Endothelial cell of umbilical vein (primary cell): ENCODE data around the gene KRTAP10-5. TPM values are rescaled to one million over a fixed set of nuclear protein-coding genes. Genes with fewer than 3 reads are reported as not detected.
"Not testable (repeated sequence)": the region's sequence is repeated elsewhere in the genome, so short reads cannot be mapped to it uniquely, and the experiment has no call there.

Source experiments
- BruUV-seq: library from RNA; stranded (reverse); fragments of 400-500 nt; replicated peaks from 2 replicates; lab custom pipeline; 2021; lab: Mats Ljungman, UMichigan
- CTCF ChIA-PET: fragments of 300-600, 350-600 bp; sonication (Branson Sonifier 250); formaldehyde crosslinking; loops from one replicate; lab custom pipeline; 2021; ENCODE audit warnings: antibody characterized with exemption, inconsistent platforms; lab: Charles Lee
- POLR2A ChIA-PET: fragments of 300-600, 350-600 bp; sonication (Branson Sonifier 250); formaldehyde crosslinking; loops from one replicate; lab custom pipeline; 2021; ENCODE audit warnings: antibody characterized with exemption, inconsistent platforms; lab: Charles Lee
- DNase-seq: peaks from one replicate; pipeline ENCODE4 v3.0.0-alpha.2; 2011; ENCODE audit warnings: low read depth, low spot score
- FAIRE-seq: peaks from 2 replicates; lab custom pipeline; 2011; peaks lifted over from hg19 to GRCh38; lab: Jason Lieb, UNC
- H2AFZ ChIP-seq: 2 replicates; pipeline ENCODE4 v1.6.0; 2012; ENCODE audit warnings: low read depth, low read length, control low read depth, inconsistent platforms
- H3K27ac ChIP-seq: 2 replicates; pipeline ENCODE4 v1.5.1; 2011; ENCODE audit warnings: low read depth, mild to moderate bottlenecking, control low read depth, low read length, moderate library complexity; ENCODE audit not compliant: insufficient read depth
- H3K27me3 ChIP-seq, 2 experiments: 2 replicates each; pipeline versions ENCODE4 v1.6.0 to v1.6.1; 2011; ENCODE audit warnings: low read length in 2 of 2, mixed read lengths in 1 of 2; ENCODE audit not compliant: control insufficient read depth in 2 of 2, insufficient read depth in 2 of 2
- H3K36me3 ChIP-seq, 2 experiments: 2 replicates in 1 of 2; 3 replicates in 1 of 2; pipeline ENCODE4 v1.5.1; 2011; ENCODE audit warnings: low read length in 2 of 2, mild to moderate bottlenecking in 1 of 2, moderate library complexity in 1 of 2; ENCODE audit not compliant: control insufficient read depth in 2 of 2, insufficient read depth in 2 of 2; ENCODE audit errors: extremely low read depth in 1 of 2
- H3K4me1 ChIP-seq: 3 replicates; pipeline ENCODE4 v1.5.1; 2011; ENCODE audit warnings: mild to moderate bottlenecking, low read length; ENCODE audit not compliant: control insufficient read depth, insufficient read depth; ENCODE audit errors: extremely low read depth
- H3K4me2 ChIP-seq: 2 replicates; pipeline ENCODE4 v1.6.1; 2011; ENCODE audit warnings: low read length, control low read depth, mixed read lengths; ENCODE audit not compliant: insufficient read depth
- H3K4me3 ChIP-seq, 3 experiments: fragments of 200-600 bp in 1 of 3; sonication (generic), shearing (Covaris generic) in 1 of 3; replicated peaks in 1 of 3; 2 replicates each; pipeline ENCODE4 v1.5.1; 2011 to 2016; ENCODE audit warnings: control low read depth in 3 of 3, low read length in 3 of 3, mild to moderate bottlenecking in 2 of 3, inconsistent platforms in 1 of 3, low read depth in 1 of 3, moderate library complexity in 1 of 3; ENCODE audit not compliant: insufficient read depth in 1 of 3
- H3K79me2 ChIP-seq: 2 replicates; pipeline ENCODE4 v1.6.0; 2012; ENCODE audit warnings: low read length, inconsistent platforms; ENCODE audit not compliant: control insufficient read depth, insufficient read depth
- H3K9ac ChIP-seq: replicated peaks from 2 replicates; pipeline ENCODE3; 2011; ENCODE audit warnings: low read length, control low read depth; ENCODE audit not compliant: insufficient read depth; ENCODE audit errors: extremely low read depth
- H3K9me1 ChIP-seq: replicated peaks from 3 replicates; pipeline ENCODE4 v1.6.0; 2011; ENCODE audit warnings: mild to moderate bottlenecking, low read length; ENCODE audit not compliant: control insufficient read depth, insufficient read depth; ENCODE audit errors: extremely low read depth
- H3K9me3 ChIP-seq: replicated peaks from 2 replicates; pipeline ENCODE4 v1.5.1; 2012; ENCODE audit warnings: low read length, inconsistent platforms; ENCODE audit not compliant: control insufficient read depth, insufficient read depth
- H4K20me1 ChIP-seq: replicated peaks from 2 replicates; pipeline ENCODE3; 2011; ENCODE audit warnings: mild to moderate bottlenecking, low read length; ENCODE audit not compliant: control insufficient read depth, insufficient read depth; ENCODE audit errors: extremely low read depth
- CTCF ChIP-seq, 2 donors: IDR thresholded peaks; 1 replicate in 1 of 2; 2 replicates in 1 of 2; pipeline ENCODE4 v1.5.1; 2011; ENCODE audit warnings: low read length in 2 of 2, mild to moderate bottlenecking in 2 of 2, moderate library complexity in 2 of 2, control low read depth in 1 of 2, inconsistent platforms in 1 of 2, low read depth in 1 of 2; ENCODE audit not compliant: insufficient read depth in 1 of 2; ENCODE audit errors: extremely low read depth in 1 of 2
- FOS ChIP-seq: IDR thresholded peaks from 2 replicates; pipeline ENCODE4 v1.6.1; 2011; ENCODE audit warnings: mild to moderate bottlenecking, low read length, moderate library complexity, borderline replicate concordance; ENCODE audit not compliant: insufficient read depth
- GATA2 ChIP-seq: IDR thresholded peaks from 2 replicates; pipeline ENCODE4 v1.7.0; 2011; ENCODE audit warnings: low read depth, mild to moderate bottlenecking, moderate library complexity, mixed read lengths, low read length; ENCODE audit not compliant: insufficient read length, insufficient read depth
- JUN ChIP-seq: IDR thresholded peaks from 2 replicates; pipeline ENCODE4 v1.6.1; 2011; ENCODE audit warnings: borderline replicate concordance, low read depth; ENCODE audit not compliant: insufficient read length, insufficient read depth
- MAX ChIP-seq: IDR thresholded peaks from 2 replicates; pipeline ENCODE4 v1.6.1; 2011; ENCODE audit not compliant: insufficient read depth, insufficient read length
- POLR2A ChIP-seq: IDR thresholded peaks from 2 replicates; pipeline ENCODE4 v1.6.1; 2012; ENCODE audit warnings: low read depth, mild to moderate bottlenecking, control low read depth, low read length
- POLR2AphosphoS5 ChIP-seq: IDR thresholded peaks from 2 replicates; pipeline ENCODE4 v1.6.1; 2012; ENCODE audit warnings: low read depth, mild to moderate bottlenecking, control low read depth, low read length, moderate library complexity; ENCODE audit not compliant: insufficient read depth
- dilution Hi-C: fragments of 300-500 bp; cut with MboI; formaldehyde crosslinking; loops from one replicate; pipeline ENCODE4 v1.15.0; 2019; ENCODE audit warnings: low sequenced_read_pairs; ENCODE audit not compliant: extremely low pct_ligation_motif_present
- intact Hi-C: fragments of 100-400 bp; cut with micrococcal nuclease; formaldehyde crosslinking; loops from one replicate; pipeline ENCODE4 v1.10.0; 2022
- polyA plus RNA-seq, 4 experiments: library from polyadenylated mRNA; depleted of rRNA in 3 of 4; stranded (reverse) in 3 of 4; unstranded in 1 of 4; fragments of >200 nt; gene quantifications; 2 replicates each; pipeline versions ENCODE4 v1.2.1 to v1.2.3, GENCODE V29; 2011 to 2012; ENCODE audit warnings: missing spikeins in 1 of 4
- total RNA-seq: library from RNA; stranded (reverse); gene quantifications from 2 replicates; pipeline ENCODE4 v1.2.3, GENCODE V29; 2021

Gene KRTAP10-5
- total and polyA plus RNA-seq, 2 donors (not counting 3 experiments of a cell fraction or from before 2014, with no cell fraction given) = not detected

GRCh38 chr21:44564099-44564498 lies 16.3 kb downstream of the KRTAP10-5 start:
- DNase-seq (no peak), FAIRE-seq (no peak)
- ChIA-PET CTCF (no interaction called here), POLR2A (no interaction called here)
- dilution Hi-C loops = no loop called here
- Histone ChIP-seq H3K27me3 (peaks cover 0 to 3% of the 10 kb centered on the region in 2 experiments), H2AFZ (no peak overlapping the region), H3K36me3 (no peaks in the 10 kb centered on the region), H3K4me3 (no peak overlapping the region), H4K20me1 (no peaks in the 10 kb centered on the region), H3K4me2 (no peak overlapping the region), H3K9me3 (no peaks in the 10 kb centered on the region), H3K4me1 (no peaks in the 10 kb centered on the region), H3K9me1 (no peaks in the 10 kb centered on the region), H3K27ac (no peak overlapping the region), H3K79me2 (no peaks in the 10 kb centered on the region), H3K9ac (no peak overlapping the region)
- BruUV-seq = no TSS peak
- TF ChIP-seq CTCF (IDR thresholded peaks at IDR 0.05; ENCODE audit: extremely low read depth in 1 of 2, insufficient read depth in 1 of 2, low read depth in 1 of 2, low read length in 2 of 2) = no peak
- no peak for TF ChIP-seq GATA2
- TF ChIP-seq FOS = no peak
- intact Hi-C loops = loop anchor here (5.0 kb wide), 1 partner anchor 43 kb away; no protein-coding TSS in a partner anchor

- CTCF ChIA-PET = no interaction called here
- DNase-seq (no peak), FAIRE-seq (no peak)
- no peaks in the 10 kb centered on the region for H3K9me3 ChIP-seq
- intact Hi-C loops (no loop called here), dilution Hi-C loops (no loop called here)
- no peak within 1 kb of the TSS for H3K27ac ChIP-seq
- H3K4me1 ChIP-seq = no peaks in the 10 kb centered on the region
- no peaks in the 10 kb centered on the region for H3K36me3 ChIP-seq
- H3K4me2 ChIP-seq = no peak within 1 kb of the TSS
- POLR2A ChIA-PET = no interaction called here
- TF ChIP-seq POLR2AphosphoS5 = no peak
- no peak for TF ChIP-seq MAX
- no peak for TF ChIP-seq FOS
- TF ChIP-seq JUN = no peak
- no peak for TF ChIP-seq POLR2A
- BruUV-seq = no TSS peak
- H4K20me1 ChIP-seq = no peaks in the 10 kb centered on the region
- peaks cover 0 to 3% of the 10 kb centered on the region in 2 experiments for H3K27me3 ChIP-seq
- no peaks in the 10 kb centered on the region for H3K9me1 ChIP-seq
- no peaks in the 10 kb centered on the region for H3K79me2 ChIP-seq
- no peak within 1 kb of the TSS for H3K9ac ChIP-seq
- no peak within 1 kb of the TSS for H3K4me3 ChIP-seq
- no peak within 1 kb of the TSS for H2AFZ ChIP-seq
These were observed 21.7 kb downstream of the KRTAP10-5 start, which contains the start of gene KRTAP10-3 for GRCh38 chr21:44558695-44559094. Gene KRTAP10-3 (minus strand): TSS chr21:44558795. CDS start chr21:44558715, 80 bp downstream.

GRCh38 chr21:44558329-44558675 lies 22.1 kb downstream of the KRTAP10-5 start:
- H3K9me1 ChIP-seq, POLR2A ChIA-PET, H3K27ac ChIP-seq, H3K4me2 ChIP-seq, H3K9me3 ChIP-seq, FAIRE-seq, H3K9ac ChIP-seq, H3K4me3 ChIP-seq, H3K27me3 ChIP-seq, dilution Hi-C loops, BruUV-seq, H3K79me2 ChIP-seq, H3K4me1 ChIP-seq, intact Hi-C loops, CTCF ChIA-PET, H3K36me3 ChIP-seq, H4K20me1 ChIP-seq, DNase-seq, H2AFZ ChIP-seq: not testable (repeated sequence)
